HepG2 (cell line): ENCODE data around the gene PERP. TPM values are rescaled to one million over a fixed set of nuclear protein-coding genes. Genes with fewer than 3 reads are reported as not detected.

Source experiments
- ATAC-seq: fragments of 200-7000 bp; cut with Tn5 transposase; 3 replicates; pipeline ENCODE4 v1.9.1; 2020; ENCODE audit warnings: mild to moderate bottlenecking, moderate library complexity
- BruUV-seq: library from RNA; stranded (reverse); fragments of 400-500 nt; replicated peaks from 2 replicates; lab custom pipeline; 2021; lab: Mats Ljungman, UMichigan
- CTCF ChIA-PET: fragments of 300-600 bp; formaldehyde crosslinking; extraction: SDS; loops from one replicate; lab custom pipeline; 2021; ENCODE audit warnings: low total read pairs, inconsistent platforms, low intra/inter-chr PET ratio; lab: Yijun Ruan, JAX
- POLR2A ChIA-PET: fragments of 350-600 bp; sonication (Branson Sonifier 250); formaldehyde crosslinking; loops from one replicate; lab custom pipeline; 2020; ENCODE audit warnings: antibody characterized with exemption, inconsistent platforms; lab: Yijun Ruan, JAX
- DNase-seq: peaks from one replicate; pipeline ENCODE4 v3.0.0-alpha.2; 2015; ENCODE audit warnings: low spot score
- FAIRE-seq: peaks from 3 replicates; lab custom pipeline; 2011; peaks lifted over from hg19 to GRCh38; lab: Jason Lieb, UNC
- H2AFZ ChIP-seq: one replicate; pipeline ENCODE4 v1.6.1; 2011; ENCODE audit warnings: low read length, inconsistent platforms
- H3K27ac ChIP-seq: fragments of 300-600 bp; 3 replicates; pipeline ENCODE4 v1.8.0; 2011; ENCODE audit warnings: mixed run types, mild to moderate bottlenecking, mixed read lengths, low read length, inconsistent platforms; ENCODE audit not compliant: insufficient read depth; ENCODE audit errors: extremely low read length
- H3K27me3 ChIP-seq, 2 experiments: fragments of 200-600 bp in 1 of 2; 2 replicates in 1 of 2; 3 replicates in 1 of 2; pipeline versions ENCODE4 v1.6.0 to v1.8.0; 2011; ENCODE audit warnings: low read length in 2 of 2, mild to moderate bottlenecking in 2 of 2, moderate library complexity in 2 of 2, inconsistent platforms in 1 of 2; ENCODE audit not compliant: insufficient read depth in 2 of 2, control insufficient read depth in 1 of 2
- H3K36me3 ChIP-seq, 2 experiments: fragments of 200-600 bp in 1 of 2; replicated peaks in 1 of 2; 2 replicates in 1 of 2; 3 replicates in 1 of 2; pipeline versions ENCODE4 v1.5.1 to v1.8.0; 2011; ENCODE audit warnings: low read length in 2 of 2, inconsistent platforms in 1 of 2; ENCODE audit not compliant: insufficient read depth in 2 of 2, control insufficient read depth in 1 of 2
- H3K4me1 ChIP-seq: 2 replicates; pipeline ENCODE4 v1.5.1; 2012; ENCODE audit warnings: low read length, inconsistent platforms; ENCODE audit not compliant: insufficient read depth
- H3K4me2 ChIP-seq: 2 replicates; pipeline ENCODE4 v1.6.0; 2011; ENCODE audit warnings: low read depth, low read length, inconsistent platforms
- H3K4me3 ChIP-seq, 3 experiments: fragments of 200-600 bp in 1 of 3; sonication (generic), shearing (Covaris generic) in 1 of 3; replicated peaks in 1 of 3; 2 replicates each; pipeline ENCODE4 v1.5.1; 2011 to 2016; ENCODE audit warnings: low read length in 3 of 3, inconsistent platforms in 2 of 3, low read depth in 2 of 3, mild to moderate bottlenecking in 2 of 3, control low read depth in 1 of 3, mixed read lengths in 1 of 3; ENCODE audit not compliant: insufficient read depth in 1 of 3
- H3K79me2 ChIP-seq: one replicate; pipeline ENCODE4 v1.6.1; 2011; ENCODE audit warnings: low read length, inconsistent platforms; ENCODE audit not compliant: insufficient read depth
- H3K9ac ChIP-seq: 2 replicates; pipeline ENCODE4 v1.6.0; 2011; ENCODE audit warnings: mild to moderate bottlenecking, low read depth, low read length, inconsistent platforms; ENCODE audit not compliant: insufficient read depth
- H3K9me3 ChIP-seq: 2 replicates; pipeline ENCODE4 v1.5.1; 2012; ENCODE audit warnings: mild to moderate bottlenecking, low read length
- H4K20me1 ChIP-seq: 2 replicates; pipeline ENCODE4 v1.6.0; 2011; ENCODE audit warnings: inconsistent platforms, mild to moderate bottlenecking, low read length, moderate library complexity; ENCODE audit not compliant: insufficient read depth
- ARID2 ChIP-seq: sonication (generic); formaldehyde crosslinking; IDR thresholded peaks from 2 replicates; pipeline ENCODE4 v1.8.1; 2022; ENCODE audit warnings: mild to moderate bottlenecking, missing genetic modification reagents, borderline replicate concordance
- CEBPB ChIP-seq: IDR thresholded peaks from 2 replicates; pipeline ENCODE4 v1.6.1; 2011; ENCODE audit warnings: low read depth, low read length, improper control_type of control experiment, borderline replicate concordance
- CTCF ChIP-seq: sonication (generic); formaldehyde crosslinking; IDR thresholded peaks from 2 replicates; pipeline ENCODE4 v1.5.0; 2020; ENCODE audit warnings: mild to moderate bottlenecking, missing genetic modification reagents, moderate library complexity
- DPF2 ChIP-seq: sonication (generic); formaldehyde crosslinking; IDR thresholded peaks from 2 replicates; pipeline ENCODE4 v1.4.0; 2020; ENCODE audit warnings: mild to moderate bottlenecking, low read depth, missing genetic modification reagents, borderline replicate concordance
- ELF3 ChIP-seq: IDR thresholded peaks from 2 replicates; pipeline ENCODE4 v1.6.1; 2016; ENCODE audit warnings: missing genetic modification reagents, missing compliant biosample characterization
- HNRNPUL1 ChIP-seq: fragments of 200-400 bp; formaldehyde crosslinking; IDR thresholded peaks from 2 replicates; pipeline ENCODE4 v1.6.1; 2017; ENCODE audit warnings: low read depth, mild to moderate bottlenecking, low read length, moderate library complexity
- MYC ChIP-seq: sonication (generic); formaldehyde crosslinking; IDR thresholded peaks from 2 replicates; pipeline ENCODE4 v1.9.0; 2021; ENCODE audit warnings: missing genetic modification reagents, borderline replicate concordance
- RAD21 ChIP-seq: fragments of 450-650 bp; formaldehyde crosslinking; IDR thresholded peaks from 2 replicates; pipeline ENCODE4 v1.5.0; 2020; ENCODE audit warnings: mild to moderate bottlenecking
- STAG1 ChIP-seq: sonication (generic); formaldehyde crosslinking; IDR thresholded peaks from 2 replicates; pipeline ENCODE4 v1.4.0; 2020; ENCODE audit warnings: missing genetic modification reagents
- ZFP36L1 ChIP-seq: sonication (generic); formaldehyde crosslinking; IDR thresholded peaks from 2 replicates; pipeline ENCODE4 v1.8.0; 2022; ENCODE audit warnings: mild to moderate bottlenecking, missing genetic modification reagents, moderate library complexity
- ZNF10 ChIP-seq: sonication (generic); formaldehyde crosslinking; IDR thresholded peaks from 2 replicates; pipeline ENCODE4 v1.4.0; 2020; ENCODE audit warnings: mild to moderate bottlenecking, low read depth, missing genetic modification reagents, borderline replicate concordance
- ZNF121 ChIP-seq: sonication (generic); formaldehyde crosslinking; IDR thresholded peaks from 2 replicates; pipeline ENCODE4 v1.5.0; 2020; ENCODE audit warnings: mild to moderate bottlenecking, missing genetic modification reagents
- ZNF280B ChIP-seq: sonication (generic); formaldehyde crosslinking; IDR thresholded peaks from 2 replicates; pipeline ENCODE4 v1.5.0; 2020; ENCODE audit warnings: missing genetic modification reagents, mild to moderate bottlenecking, borderline replicate concordance
- WGBS: methylation state at CpG from one replicate; pipeline ENCODE4 v1.1.6; 2017; ENCODE audit warnings: low lambda C conversion rate; 5-methylcytosine and 5-hydroxymethylcytosine counted together
- in situ Hi-C: cut with HindIII; loops from 2 replicates; pipeline ENCODE4 v1.10.0; 2017; ENCODE audit warnings: low pct_unique_long_range_greater_than_20kb; ENCODE audit not compliant: extremely low pct_ligation_motif_present
- intact Hi-C: fragments of 100-400 bp; cut with micrococcal nuclease; formaldehyde crosslinking; loops from one replicate; pipeline ENCODE4 v1.10.0; 2022; ENCODE audit not compliant: unreplicated experiment
- polyA plus RNA-seq, 8 experiments: library from polyadenylated mRNA; depleted of rRNA in 3 of 8; stranded (reverse) in 7 of 8; unstranded in 1 of 8; fragments of >200 nt; fragmentation: Illumina TruSeq in 4 of 8; extraction: Trizol in 4 of 8; gene quantifications; 2 replicates each; pipeline versions ENCODE4 v1.2.1 to v1.2.3, GENCODE V29; 2011 to 2016; ENCODE audit warnings: low read depth in 4 of 8, missing spikeins in 1 of 8, mixed read lengths in 1 of 8; ENCODE audit not compliant: insufficient read depth in 1 of 8
- total RNA-seq, 5 experiments: library from RNA; depleted of rRNA; stranded (reverse); fragments of >200 nt; fragmentation: Illumina TruSeq; extraction: Trizol; gene quantifications; 2 replicates each; pipeline ENCODE4 v1.2.3, GENCODE V29; 2016; ENCODE audit warnings: low read depth in 1 of 5
- TF ChIP-seq, protein P1 (sequence below): sonication (generic); IDR thresholded peaks from 2 replicates; pipeline ENCODE4 v1.6.1; 2016; ENCODE audit warnings: low read depth, borderline replicate concordance

The PERP gene
- total and polyA plus RNA-seq, 2 of the 13 experiments (the other 11 are each of a cell fraction or from before 2014, with no cell fraction given) = 26.0 to 53.0 TPM

DNA sequence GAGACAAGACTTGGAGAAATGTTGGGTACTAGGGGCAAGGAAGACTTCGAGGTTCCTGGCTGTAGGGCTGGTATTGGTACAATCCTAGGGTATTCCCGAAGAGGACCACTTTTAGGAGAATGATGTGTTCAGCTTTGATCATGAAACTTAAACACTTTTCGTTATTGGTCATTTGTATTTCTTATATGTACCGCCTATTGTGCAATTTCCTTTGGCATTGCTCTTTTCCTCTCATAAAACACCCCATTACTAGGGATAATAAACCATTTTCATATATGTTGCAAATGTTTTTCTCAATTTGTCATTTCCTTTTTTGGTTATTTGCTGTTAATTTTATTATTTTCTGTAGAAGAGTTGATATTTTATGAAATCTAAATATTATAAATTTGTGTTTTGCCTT, 35.6 kb upstream of the PERP start:
- FAIRE-seq = no peak
- intact Hi-C loops = no loop called here

GRCh38 chr6:138129190-138129589, 22.0 kb upstream of the PERP start:
- Histone ChIP-seq H3K9ac (no peak overlapping the region), H3K27ac (no peak overlapping the region), H2AFZ (no peak overlapping the region), H3K79me2 (no peaks in the 10 kb centered on the region), H4K20me1 (no peaks in the 10 kb centered on the region), H3K4me2 (no peak overlapping the region), H3K9me3 (no peaks in the 10 kb centered on the region), H3K36me3 (no peaks in the 10 kb centered on the region), H3K27me3 (no peaks in the 10 kb centered on the region), H3K4me1 (no peaks in the 10 kb centered on the region), H3K4me3 (no peak overlapping the region)
- no TSS peak for BruUV-seq
- ATAC-seq = peak; percentile 98
- intact Hi-C loops (no loop called here), in situ Hi-C loops (no loop called here)
- ChIA-PET CTCF (no interaction called here), POLR2A (no interaction called here)
- DNase-seq = peak; percentile 27
- WGBS = 69% methylated on average over 8 of the region's 8 CpGs
- no peak for FAIRE-seq
- TF ChIP-seq ZNF10 (CRISPR knock-in tag) (no peak), CTCF (CRISPR knock-in tag) (peak; percentile 69), ZNF280B (CRISPR knock-in tag) (0 out of 2 replicates have a peak, but pooled peaks have one; percentile 34), HNRNPUL1 (no peak), ZFP36L1 (CRISPR knock-in tag) (0 out of 2 replicates have a peak, but pooled peaks have one; percentile 40), STAG1 (peak; percentile 70), ZNF121 (CRISPR knock-in tag) (peak; percentile 16; the same call in 1 of the 2 replicates), DPF2 (CRISPR knock-in tag) (no peak), RAD21 (CRISPR knock-in tag) (peak; percentile 42; the same call in 1 of the 2 replicates), ELF3 (0 out of 2 replicates have a peak, but pooled peaks have one; percentile 26)
- TF ChIP-seq, protein P1, sequence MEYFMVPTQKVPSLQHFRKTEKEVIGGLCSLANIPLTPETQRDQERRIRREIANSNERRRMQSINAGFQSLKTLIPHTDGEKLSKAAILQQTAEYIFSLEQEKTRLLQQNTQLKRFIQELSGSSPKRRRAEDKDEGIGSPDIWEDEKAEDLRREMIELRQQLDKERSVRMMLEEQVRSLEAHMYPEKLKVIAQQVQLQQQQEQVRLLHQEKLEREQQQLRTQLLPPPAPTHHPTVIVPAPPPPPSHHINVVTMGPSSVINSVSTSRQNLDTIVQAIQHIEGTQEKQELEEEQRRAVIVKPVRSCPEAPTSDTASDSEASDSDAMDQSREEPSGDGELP = peak; percentile 65; the same call in 1 of the 2 replicates

More for the DNA sequence above, 35.6 kb upstream of the PERP start:
- POLR2A ChIA-PET = no interaction called here
- CTCF ChIA-PET = no interaction called here
- Histone ChIP-seq H3K4me2 (no peak overlapping the region), H2AFZ (no peak overlapping the region), H3K9me3 (no peaks in the 10 kb centered on the region), H3K79me2 (no peaks in the 10 kb centered on the region), H3K9ac (no peak overlapping the region), H3K4me3 (no peak overlapping the region), H3K27ac (no peak overlapping the region), H3K4me1 (no peaks in the 10 kb centered on the region), H3K27me3 (peaks cover 1 to 26% of the 10 kb centered on the region in 2 experiments; a peak in 3 of 5 replicates), H4K20me1 (no peaks in the 10 kb centered on the region), H3K36me3 (no peaks in the 10 kb centered on the region)
- ATAC-seq = no peak
- WGBS = 7% methylated on average over 4 of the region's 4 CpGs
- TF ChIP-seq ARID2 (CRISPR knock-in tag) = no peak
- TF ChIP-seq MYC (CRISPR knock-in tag) = no peak
- peak; percentile 69 for TF ChIP-seq CEBPB
- in situ Hi-C loops = no loop called here
- BruUV-seq = no TSS peak
- DNase-seq = no peak
